Measurements from ENCODE around the gene PCDHGA5.
"Not testable (repeated sequence)": the region's sequence is repeated elsewhere in the genome, so short reads cannot be mapped to it uniquely, and the experiment has no call there.

DNA sequence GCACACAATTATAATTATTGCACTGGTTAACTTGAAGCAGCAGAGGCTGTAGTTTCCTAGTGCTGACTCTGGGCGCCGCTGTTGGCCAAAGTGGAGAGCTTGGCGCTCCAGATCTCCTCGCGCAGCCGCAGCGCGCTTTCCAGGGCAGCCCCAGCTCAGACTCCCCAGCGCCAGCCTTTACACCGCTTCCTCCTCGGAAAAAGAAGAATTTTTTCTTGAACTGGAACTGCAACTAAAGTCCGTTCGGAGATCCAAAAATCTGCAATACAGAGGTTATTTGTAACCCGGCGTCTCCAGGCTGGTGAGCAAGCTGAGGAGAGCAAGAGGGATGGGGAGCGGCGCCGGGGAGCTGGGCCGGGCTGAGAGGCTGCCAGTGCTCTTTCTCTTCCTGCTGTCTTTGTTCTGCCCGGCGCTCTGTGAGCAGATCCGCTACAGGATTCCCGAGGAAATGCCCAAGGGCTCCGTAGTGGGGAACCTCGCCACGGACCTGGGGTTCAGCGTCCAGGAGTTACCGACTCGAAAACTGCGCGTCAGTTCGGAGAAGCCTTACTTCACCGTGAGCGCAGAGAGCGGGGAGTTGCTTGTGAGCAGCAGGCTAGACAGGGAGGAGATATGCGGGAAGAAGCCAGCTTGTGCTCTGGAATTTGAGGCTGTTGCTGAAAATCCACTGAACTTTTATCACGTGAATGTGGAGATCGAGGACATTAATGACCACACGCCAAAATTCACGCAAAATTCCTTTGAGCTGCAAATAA is 23.8 kb downstream of the PCDHGA5 start, which contains the start of gene PCDHGB4:
- TF ChIP-seq, protein P1, sequence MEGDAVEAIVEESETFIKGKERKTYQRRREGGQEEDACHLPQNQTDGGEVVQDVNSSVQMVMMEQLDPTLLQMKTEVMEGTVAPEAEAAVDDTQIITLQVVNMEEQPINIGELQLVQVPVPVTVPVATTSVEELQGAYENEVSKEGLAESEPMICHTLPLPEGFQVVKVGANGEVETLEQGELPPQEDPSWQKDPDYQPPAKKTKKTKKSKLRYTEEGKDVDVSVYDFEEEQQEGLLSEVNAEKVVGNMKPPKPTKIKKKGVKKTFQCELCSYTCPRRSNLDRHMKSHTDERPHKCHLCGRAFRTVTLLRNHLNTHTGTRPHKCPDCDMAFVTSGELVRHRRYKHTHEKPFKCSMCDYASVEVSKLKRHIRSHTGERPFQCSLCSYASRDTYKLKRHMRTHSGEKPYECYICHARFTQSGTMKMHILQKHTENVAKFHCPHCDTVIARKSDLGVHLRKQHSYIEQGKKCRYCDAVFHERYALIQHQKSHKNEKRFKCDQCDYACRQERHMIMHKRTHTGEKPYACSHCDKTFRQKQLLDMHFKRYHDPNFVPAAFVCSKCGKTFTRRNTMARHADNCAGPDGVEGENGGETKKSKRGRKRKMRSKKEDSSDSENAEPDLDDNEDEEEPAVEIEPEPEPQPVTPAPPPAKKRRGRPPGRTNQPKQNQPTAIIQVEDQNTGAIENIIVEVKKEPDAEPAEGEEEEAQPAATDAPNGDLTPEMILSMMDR (IDR thresholded peaks at IDR 0.05) = not testable (repeated sequence)
- TF ChIP-seq POLR2A (IDR thresholded peaks at IDR 0.05) = not testable (repeated sequence)

Data from vagina (tissue), 2 donors.